HG03469 (cell line): ENCODE measurements around the gene ANP32D.
A peak's percentile ranks its signal among the peaks of the same experiment; 100 is the strongest.
"Not testable (repeated sequence)": the region's sequence is repeated elsewhere in the genome, so short reads cannot be mapped to it uniquely, and the experiment has no call there.

Source experiments
- ATAC-seq: cut with Tn5 transposase; IDR thresholded peaks from one replicate; pipeline ENCODE4 v1.9.1; 2021; ENCODE audit warnings: mild to moderate bottlenecking, moderate library complexity, moderate number of reproducible peaks; ENCODE audit not compliant: unreplicated experiment

Gene ANP32D

DNA sequence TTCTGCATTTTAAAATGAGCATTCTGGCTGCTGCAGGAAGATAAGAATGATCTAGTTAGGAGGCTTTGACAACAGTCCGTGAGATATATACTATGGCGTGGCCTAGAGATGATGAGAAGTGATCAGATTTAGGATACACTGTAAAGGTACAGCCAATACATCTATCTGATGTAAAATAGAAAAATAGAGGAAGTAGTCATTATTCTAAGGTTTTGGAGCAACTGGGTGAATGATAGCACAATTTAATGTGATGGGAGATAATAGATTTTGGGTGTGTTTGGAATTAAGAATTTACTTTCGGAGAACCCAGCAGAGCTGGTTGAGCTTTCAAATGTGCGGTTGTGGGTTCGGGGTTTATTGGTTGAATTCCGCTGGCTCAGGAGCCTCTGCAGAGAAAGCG lies at the start of gene ANP32D:
Gene ANP32D (plus strand): TSS at position 301 of the 400 bp plus-strand sequence. CDS start 106 bp downstream, outside the sequence.
- no peak for ATAC-seq

DNA sequence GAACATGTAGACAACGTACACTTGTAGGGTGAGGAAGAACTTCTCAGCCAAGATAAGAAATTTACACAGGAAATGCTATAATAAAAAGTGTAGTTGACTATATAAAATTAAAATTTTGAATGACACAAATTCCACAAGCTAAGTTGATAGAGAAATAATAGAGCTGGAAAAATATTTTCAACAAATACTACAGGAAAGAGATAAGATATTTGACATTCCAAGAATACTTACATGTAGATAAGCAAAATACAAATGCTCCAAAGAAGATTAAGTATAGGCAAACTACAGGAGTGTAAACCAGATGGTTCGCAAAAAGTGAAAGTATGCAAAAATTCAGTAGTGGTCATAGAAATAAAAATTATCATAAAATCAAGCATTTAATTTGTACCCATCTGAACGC lies 49.2 kb upstream of the ANP32D start:
- no peak for ATAC-seq

DNA sequence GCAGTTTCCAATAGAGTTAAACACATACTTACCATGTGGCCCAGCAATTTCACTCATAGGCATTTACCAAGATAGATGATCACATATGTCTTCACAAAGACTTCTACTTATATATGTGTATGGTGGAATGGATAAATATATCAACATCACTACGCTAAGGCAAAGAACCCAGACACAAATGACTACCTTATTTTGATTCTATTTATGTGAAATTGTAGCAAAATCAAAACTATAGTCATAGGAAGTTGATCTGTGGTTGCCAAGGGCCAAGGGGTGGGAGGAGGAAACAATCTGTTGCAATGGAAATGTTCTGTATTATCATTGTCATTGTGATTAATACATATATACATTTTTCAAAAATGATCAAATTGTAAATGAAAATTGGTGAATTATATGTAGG lies 47.7 kb upstream of the ANP32D start:
- no peak for ATAC-seq

DNA sequence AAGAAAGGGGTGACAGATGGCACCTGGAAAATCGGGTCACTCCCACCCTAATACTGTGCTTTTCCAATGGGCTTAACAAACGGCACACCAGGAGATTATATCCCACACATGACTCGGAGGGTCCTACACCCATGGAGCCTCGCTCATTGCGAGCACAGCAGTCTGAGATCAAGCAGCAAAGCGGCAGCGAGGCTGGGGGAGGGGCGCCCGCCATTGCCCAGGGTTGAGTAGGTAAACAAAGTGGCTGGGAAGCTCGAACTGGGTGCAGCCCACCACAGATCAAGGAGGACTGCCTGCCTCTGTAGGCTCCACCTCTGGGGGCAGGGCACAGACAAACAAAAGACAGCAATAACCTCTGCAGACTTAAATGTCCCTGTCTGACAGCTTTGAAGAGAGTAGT lies 38.3 kb upstream of the ANP32D start:
- not testable (repeated sequence) for ATAC-seq

DNA sequence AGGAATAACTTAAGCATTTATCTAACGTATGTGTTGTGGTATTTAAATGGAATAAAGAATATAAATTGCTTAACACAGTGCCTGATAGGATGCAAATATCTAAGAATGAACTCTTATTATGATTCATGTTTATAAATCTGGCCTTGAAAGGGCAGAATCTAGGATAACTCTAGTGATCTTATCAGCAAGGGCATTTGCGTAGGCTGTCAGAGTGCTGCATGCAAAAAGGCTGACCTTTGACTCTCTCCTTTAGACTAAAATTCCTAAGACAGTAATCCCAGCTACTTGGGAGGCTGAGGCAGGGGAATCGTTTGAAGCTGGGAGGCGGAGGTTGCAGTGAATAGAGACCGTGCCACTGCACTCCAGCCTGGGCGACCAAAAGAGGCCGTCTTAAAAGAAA lies 31.3 kb upstream of the ANP32D start:
- ATAC-seq = no peak

DNA sequence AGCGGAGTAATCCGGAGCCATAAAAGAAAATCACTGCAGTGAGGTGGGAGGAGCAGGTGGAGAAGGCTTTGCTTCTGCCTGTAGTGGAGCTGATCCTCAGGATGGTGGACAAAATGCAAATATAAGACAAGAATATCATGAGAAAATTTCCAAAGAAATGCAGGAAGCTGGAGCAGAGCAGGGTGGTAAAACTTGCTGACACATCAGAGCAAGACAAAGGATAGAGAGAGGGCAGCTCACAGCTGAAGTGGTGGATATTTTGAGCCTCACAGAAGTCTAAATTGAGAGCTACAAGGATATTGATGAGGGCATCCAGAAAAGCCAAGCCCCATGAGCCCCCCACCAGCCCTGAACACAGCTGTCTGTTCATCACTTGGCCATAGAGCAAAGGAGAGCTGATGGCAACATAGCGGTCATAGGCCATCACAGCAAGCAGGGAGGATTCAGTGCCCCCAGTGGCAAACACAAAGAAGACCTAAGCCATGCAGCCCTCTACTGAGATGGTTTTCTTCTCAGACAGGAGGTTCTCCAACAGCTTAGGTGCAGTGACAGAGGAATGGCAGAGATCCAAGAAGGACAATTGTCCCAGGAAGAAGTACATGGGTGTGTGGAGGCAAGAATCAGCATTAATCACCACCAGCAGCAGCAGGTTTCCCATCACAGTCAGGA lies 30.0 kb upstream of the ANP32D start:
- ATAC-seq = no peak

DNA sequence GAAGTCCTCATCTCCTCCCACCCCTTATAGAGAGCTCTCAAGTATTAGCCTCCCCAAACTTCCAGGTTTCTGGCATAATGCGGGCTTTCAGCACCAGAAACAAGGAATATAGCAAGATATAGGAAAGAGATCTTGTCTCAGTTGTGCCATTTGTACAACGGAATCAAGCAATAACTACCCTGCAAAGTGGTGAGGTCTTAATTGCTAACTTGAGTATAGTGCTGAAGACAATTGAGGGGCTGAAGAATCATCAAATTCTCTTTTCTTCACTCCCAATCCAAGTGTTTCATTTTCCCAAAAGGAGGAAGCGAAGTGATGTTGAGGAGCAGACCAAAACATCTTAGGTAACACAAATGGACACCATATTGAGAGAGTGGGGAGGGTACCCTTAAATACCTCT lies 26.8 kb upstream of the ANP32D start:
- no peak for ATAC-seq

DNA sequence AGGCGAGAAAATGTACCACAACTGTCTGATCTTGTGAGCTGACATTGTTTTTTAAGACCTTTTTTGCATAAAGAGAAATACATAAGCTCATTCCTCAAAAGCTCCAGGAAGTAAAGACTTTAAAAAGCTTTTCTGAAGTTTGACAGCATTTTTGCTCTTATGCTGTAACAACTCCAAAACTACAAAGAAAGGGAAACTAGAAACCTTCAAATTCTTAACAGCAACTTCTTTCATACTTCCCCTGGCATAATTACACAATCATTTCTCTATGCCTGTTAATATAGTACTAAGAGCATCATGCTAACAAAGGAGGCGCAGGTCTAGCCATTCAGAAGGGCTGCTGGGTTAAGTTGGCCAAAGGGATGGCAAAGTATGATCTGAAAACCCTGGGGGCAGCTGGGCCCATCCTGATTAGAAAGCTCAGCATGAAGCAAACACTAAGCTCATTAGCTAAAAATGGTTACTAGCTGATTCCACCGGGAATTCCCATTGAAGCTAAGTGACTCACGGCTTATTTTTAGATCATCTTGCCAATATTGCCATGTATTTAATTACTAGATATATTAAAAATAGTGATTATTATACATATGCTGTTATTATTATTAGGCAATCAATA lies 26.1 kb upstream of the ANP32D start:
- ATAC-seq = no peak

DNA sequence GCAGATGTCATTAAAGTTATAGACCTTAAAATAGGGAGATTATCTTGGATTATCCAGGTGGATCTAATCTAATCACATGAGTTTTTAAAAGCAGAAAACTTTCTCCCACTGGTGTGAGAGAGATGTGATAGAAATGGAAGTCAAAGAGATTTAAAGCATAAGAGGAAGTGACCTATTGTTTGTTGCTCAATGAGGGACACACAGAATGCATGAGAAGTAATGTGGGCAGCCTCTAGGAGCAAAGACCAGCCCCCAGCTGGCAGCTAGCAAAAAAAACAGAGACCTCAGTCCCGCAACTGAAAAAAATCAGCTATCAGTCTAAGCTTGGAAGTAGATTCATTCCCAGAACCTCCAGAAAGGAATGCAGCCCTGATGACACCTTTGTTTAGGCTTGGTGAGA lies 24.6 kb upstream of the ANP32D start:
- no peak for ATAC-seq

DNA sequence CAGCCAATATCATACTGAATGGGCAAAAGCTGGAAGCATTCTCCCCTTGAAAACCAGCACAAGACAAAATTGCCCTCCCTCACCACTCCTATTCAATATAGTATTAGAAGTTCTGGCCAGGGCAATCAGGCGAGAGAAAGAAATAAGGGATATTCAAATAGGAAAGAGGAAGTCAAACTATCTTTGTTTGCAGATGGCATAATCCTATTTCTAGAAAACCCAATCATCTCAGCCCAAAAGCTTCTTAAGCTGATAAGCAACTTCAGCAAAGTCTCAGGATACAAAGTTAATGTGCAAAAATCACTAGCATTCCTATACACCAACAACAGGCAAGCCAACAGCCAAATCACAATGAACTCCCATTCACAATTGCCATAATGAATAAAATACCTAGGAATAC lies 21.0 kb upstream of the ANP32D start:
- ATAC-seq = no peak

DNA sequence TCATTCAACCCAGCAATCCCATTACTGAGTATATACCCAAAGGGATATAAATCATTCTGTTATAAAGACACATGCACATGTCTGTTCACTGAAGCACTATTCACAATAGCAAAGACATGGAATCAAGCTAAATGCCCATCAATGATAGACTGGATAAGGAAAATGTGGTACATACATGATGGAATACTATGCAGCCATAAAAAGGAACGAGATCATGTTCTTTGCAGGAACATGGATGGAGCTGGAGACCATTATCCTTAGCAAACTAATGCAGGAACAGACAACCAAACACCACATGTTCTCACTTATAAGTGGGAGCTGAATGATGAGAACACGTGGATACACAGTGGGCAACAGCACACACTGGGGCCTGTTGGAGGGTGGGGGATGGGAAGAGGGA lies 19.4 kb upstream of the ANP32D start:
- not testable (repeated sequence) for ATAC-seq

DNA sequence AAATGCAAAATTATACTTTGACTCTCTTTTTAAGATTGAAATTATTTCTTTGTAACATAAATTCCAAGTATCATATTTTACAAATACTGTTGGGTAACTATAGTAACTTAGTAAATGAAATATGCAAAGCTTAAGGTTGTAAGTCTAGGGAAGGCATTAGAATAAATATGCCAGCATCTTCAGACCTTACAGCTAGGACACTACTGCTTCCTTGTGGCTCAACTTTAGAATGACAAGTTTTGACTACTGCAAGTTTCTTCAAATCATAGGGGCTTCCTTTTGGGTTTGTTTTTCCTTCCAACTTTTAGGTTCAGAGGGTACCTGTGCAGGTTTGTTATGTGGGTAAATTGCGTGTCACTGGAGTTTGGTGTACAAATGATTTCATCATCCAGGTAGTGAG lies 17.7 kb upstream of the ANP32D start:
- ATAC-seq = no peak

DNA sequence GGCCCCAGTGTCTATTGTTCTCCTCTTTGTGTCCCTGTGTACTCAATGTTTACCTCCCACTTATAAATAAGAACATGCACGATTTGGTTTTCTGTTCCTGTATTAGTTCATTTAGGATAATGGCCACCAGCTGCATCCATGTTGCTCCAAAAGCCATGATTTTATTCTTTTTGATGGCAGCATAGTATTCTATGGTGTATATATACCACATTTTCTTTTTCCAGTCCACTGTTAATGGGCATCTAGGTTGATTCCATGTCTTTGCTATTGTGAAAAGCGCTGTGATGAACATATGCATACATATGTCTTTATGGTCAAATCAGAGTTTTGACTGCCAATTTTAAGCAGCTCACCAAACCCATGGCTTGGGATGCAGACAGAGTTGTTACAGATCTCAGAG lies 17.2 kb upstream of the ANP32D start:
- no peak for ATAC-seq

DNA sequence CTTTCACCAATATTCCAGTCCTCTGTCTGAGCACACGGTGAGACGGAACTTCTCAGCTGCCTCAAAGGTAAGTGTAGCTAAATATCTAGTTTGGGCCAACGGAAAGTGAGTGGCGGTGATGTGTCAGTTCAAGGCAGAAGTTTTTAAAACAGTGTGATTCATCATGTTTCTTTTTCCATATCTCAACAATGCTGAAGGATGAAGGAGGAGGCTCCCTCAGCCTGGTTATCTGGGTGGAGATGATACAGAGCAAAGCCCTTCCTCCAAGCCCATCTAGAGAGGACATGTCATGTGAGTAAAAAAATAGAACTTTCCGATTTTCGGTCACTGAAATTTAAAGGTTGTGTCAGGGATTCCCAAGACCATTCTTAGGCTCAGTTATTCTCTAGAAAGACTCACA lies 13.1 kb upstream of the ANP32D start:
- ATAC-seq = no peak

DNA sequence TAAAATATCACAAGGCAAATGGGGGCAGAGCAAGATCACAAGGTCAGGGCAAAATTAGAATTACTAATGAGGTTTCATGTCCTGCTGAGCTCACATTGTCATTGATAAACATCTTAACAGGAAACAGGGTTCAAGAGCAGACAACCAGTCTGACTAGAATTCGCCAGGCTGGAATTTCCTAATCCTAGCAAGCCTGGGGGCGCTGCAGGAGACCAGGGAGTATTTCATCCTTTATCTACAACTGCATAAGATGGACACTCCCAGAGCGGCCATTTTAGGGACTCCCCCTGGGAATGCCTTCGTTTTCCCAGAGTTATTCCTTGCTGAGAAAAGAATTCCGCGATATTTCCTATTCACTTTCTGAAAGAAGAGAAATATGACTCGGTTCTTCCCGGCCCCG lies 3.3 kb upstream of the ANP32D start:
- not testable (repeated sequence) for ATAC-seq

DNA sequence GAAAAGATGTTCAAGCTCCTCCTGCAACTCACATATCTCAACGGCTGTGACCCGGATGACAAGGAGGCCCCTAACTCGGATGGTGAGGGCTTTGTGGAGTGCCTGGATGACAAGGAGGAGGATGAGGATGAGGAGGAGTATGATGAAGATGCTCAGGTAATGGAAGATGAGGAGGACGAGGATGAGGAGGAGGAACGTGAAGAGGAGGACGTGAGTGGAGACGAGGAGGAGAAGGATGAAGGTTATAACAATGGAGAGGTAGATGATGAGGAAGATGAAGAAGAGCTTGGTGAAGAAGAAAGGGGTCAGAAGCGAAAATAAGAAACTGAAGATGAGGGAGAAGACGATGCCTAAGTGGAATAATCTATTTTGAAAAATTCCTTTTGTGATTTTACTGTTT lies 702 bp downstream of the ANP32D start:
- ATAC-seq = no peak

DNA sequence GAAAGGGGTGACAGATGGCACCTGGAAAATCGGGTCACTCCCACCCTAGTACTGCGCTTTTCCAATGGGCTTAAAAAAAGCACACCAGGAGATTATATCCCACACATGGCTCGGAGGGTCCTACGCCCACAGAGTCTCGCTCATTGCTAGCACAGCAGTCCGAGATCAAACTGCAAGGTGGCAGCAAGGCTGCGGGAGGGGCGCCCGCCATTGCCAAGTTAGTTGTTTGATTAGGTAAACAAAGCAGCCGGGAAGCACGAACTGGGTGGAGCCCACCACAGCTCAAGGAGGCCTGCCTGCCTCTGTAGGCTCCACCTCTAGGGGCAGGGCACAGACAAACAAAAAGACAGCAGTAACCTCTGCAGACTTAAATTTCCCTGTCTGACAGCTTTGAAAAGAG lies 2.1 kb downstream of the ANP32D start:
- not testable (repeated sequence) for ATAC-seq

DNA sequence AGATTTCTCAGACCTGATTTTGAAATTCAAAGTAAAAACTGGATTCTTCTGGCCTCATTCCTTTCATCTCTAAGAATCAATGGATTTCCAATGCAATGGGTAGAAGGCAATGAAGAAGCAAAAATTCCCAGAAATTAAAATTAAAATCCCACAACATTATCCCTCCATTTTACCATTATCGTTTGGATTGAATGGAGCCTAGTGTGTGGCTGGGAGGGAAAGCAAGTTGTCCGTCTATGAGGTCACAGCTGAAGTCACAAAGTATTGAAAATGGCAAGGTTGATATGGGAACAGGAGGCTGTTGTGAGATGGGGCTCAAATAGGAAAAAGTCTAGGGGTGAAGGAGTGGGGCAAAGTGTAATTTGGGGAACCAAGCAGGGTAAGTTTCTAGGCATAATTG lies 9.8 kb downstream of the ANP32D start, which contains the start of gene C12orf54:
Gene C12orf54 (plus strand): TSS at position 301 of the 400 bp plus-strand sequence. CDS start 799 bp downstream, outside the sequence.
- ATAC-seq = no peak

DNA sequence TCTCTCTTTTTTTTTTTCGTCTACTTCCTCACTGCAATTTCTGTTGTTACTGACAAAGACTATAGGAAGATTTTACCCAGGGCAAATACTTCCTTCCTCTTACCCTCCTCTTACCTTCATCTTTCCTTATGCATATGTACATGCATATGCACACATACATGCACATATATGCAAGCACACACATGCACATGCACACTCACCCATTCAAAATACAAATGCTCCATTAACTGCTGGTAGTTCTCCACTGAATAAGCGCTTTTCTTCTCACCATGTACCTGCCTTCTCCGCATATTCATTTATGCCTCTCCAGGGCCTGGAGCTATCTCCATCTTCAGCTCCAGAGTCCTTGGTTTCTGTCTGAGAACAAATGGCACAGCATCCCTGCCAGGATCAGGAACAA lies 10.6 kb downstream of the ANP32D start:
- ATAC-seq = no peak

DNA sequence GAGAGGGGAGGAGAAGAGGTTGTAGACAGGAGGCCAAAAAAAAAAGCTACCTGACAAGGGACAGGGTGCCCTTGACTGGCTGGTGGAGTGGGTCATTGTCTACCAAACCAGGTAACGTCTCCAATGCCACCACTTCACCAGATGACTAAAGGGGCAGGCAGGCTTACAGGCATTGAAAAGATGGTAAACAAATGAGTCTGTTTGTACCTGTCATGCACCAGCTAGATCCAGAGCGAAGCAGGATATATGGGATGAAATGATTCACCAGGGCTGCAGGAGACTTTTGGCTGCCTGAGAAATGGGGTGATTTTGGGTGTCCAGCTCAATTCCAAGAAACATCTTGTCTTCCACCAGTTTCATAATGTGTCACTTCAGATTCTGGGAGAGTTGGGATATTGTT lies 13.9 kb downstream of the ANP32D start:
- ATAC-seq = no peak

DNA sequence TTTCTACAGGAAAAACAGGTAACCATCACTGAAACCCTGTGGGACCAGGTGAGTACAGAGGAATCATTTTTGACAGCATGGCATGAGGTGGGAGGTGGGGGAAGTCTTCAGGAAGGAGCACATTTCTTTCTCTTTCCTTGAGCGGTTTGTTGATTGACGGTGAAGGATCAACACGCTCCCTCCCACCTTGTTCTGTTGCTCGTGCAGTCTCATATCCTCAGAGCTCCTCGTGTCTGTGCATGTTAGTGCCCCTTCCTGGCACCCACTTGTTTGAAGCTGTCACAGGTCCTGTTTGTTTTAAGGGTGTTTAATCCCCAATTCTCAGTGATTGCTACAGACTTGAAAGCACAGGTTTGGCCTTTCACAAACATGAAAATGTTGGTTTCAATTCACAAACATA lies 14.3 kb downstream of the ANP32D start:
- ATAC-seq = no peak

DNA sequence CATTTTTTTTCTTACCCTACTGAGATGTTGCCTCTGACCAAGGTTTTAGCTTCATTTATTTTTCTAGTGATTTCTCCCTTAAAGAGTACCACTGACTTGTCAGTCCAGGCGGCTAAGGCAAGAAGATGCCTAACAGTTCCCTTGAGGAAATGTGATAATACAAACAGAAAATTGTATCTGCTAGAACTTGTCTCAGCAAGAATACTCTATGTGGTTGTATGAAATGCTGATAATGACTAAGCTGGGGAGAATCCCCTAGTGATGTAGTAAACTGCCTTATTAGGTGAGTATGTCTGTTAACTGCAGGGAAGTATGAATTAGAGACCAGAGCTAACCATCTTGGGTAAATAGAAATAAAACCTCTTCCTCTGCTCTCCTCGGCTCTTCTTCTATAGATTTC lies 16.7 kb downstream of the ANP32D start:
- ATAC-seq = peak; percentile 95

DNA sequence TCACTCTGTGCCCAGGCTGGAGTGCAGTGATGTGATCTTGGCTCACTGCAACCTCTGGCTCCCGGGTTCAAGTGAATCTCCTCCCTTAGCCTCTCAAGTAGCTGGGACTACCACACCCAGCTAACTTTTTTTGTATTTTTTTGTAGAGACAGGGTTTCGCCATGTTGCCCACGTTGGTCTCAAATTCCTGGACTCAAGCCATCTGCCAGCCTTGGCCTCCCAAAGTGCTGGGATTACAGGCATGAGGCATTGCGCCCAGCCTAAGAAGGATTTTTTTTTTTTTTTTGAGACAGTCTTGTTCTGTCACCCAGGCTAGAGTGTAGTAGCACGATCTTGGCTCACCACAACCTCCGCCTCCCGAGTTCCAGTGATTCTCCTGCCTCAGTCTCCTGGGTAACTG lies 17.1 kb downstream of the ANP32D start:
- ATAC-seq = not testable (repeated sequence)
